MCF 10A (cell line): ENCODE data around the gene MED19. TPM values are rescaled to one million over a fixed set of nuclear protein-coding genes. Genes with fewer than 3 reads are reported as not detected.
A peak's percentile ranks its signal among the peaks of the same experiment; 100 is the strongest.
"Not testable (repeated sequence)": the region's sequence is repeated elsewhere in the genome, so short reads cannot be mapped to it uniquely, and the experiment has no call there.

Source experiments
- BruUV-seq: library from RNA; stranded (reverse); fragments of 400-500 nt; replicated peaks from 2 replicates; lab custom pipeline; 2021; lab: Mats Ljungman, UMichigan
- CTCF ChIA-PET: fragments of 300-600 bp; sonication (Branson Sonifier 250); formaldehyde crosslinking; extraction: SDS; loops from one replicate; lab custom pipeline; 2021; ENCODE audit warnings: antibody characterized with exemption, inconsistent platforms; lab: Yijun Ruan, JAX
- POLR2A ChIA-PET: fragments of 300-600, 350-650 bp; sonication (Branson Sonifier 250); formaldehyde crosslinking; extraction: SDS; loops from one replicate; lab custom pipeline; 2020; ENCODE audit warnings: antibody characterized with exemption, inconsistent platforms; lab: Yijun Ruan, JAX
- DNase-seq: peaks from one replicate; pipeline ENCODE4 v3.0.0-alpha.2; 2018; ENCODE audit not compliant: unreplicated experiment
- H3K27ac Mint-ChIP-seq: one replicate; pipeline ENCODE4 v1.8.0; 2022; ENCODE audit warnings: mild to moderate bottlenecking, low read depth, mixed read lengths; ENCODE audit not compliant: unreplicated experiment
- H3K27me3 Mint-ChIP-seq: one replicate; pipeline ENCODE4 v1.8.0; 2022; ENCODE audit warnings: mixed read lengths; ENCODE audit not compliant: insufficient read depth, unreplicated experiment
- H3K36me3 Mint-ChIP-seq: one replicate; pipeline ENCODE4 v1.8.0; 2022; ENCODE audit warnings: mild to moderate bottlenecking, moderate library complexity, mixed read lengths; ENCODE audit not compliant: insufficient read depth, unreplicated experiment
- H3K4me1 Mint-ChIP-seq: one replicate; pipeline ENCODE4 v1.8.0; 2022; ENCODE audit warnings: mixed read lengths; ENCODE audit not compliant: insufficient read depth, unreplicated experiment
- H3K4me3 Mint-ChIP-seq: one replicate; pipeline ENCODE4 v1.8.0; 2022; ENCODE audit warnings: mild to moderate bottlenecking, moderate library complexity, mixed read lengths; ENCODE audit not compliant: unreplicated experiment
- H3K9me3 Mint-ChIP-seq: one replicate; pipeline ENCODE4 v1.8.0; 2022; ENCODE audit warnings: mixed read lengths; ENCODE audit not compliant: unreplicated experiment
- CTCF ChIP-seq: fragments of 200-600 bp; IDR thresholded peaks from one replicate; pipeline ENCODE4 v1.8.0; 2022; ENCODE audit warnings: antibody characterized with exemption, mild to moderate bottlenecking; ENCODE audit not compliant: unreplicated experiment
- intact Hi-C: fragments of 100-400 bp; cut with micrococcal nuclease; formaldehyde crosslinking; loops from 2 replicates; pipeline ENCODE4 v1.14.1; 2022
- total RNA-seq: library from RNA; stranded (reverse); gene quantifications from 2 replicates; pipeline ENCODE4 v1.2.3, GENCODE V29; 2022

Gene MED19
- total RNA-seq, 1 experiment from 2014 or later = 32.3 TPM

- H3K9me3 Mint-ChIP-seq = no peaks in the 10 kb centered on the region
- TF ChIP-seq CTCF = no peak
- no peak overlapping the region for H3K27ac Mint-ChIP-seq
- no peaks in the 10 kb centered on the region for H3K4me1 Mint-ChIP-seq
- ChIA-PET CTCF (interaction anchor here (0.9 kb wide), 1 partner anchor 11 kb away, joined by 4 read pairs; no protein-coding TSS in a partner anchor), POLR2A (interaction anchor here (0.6 to 2.5 kb wide), 3 partner anchors 11 to 14 kb away, joined by 3 to 11 read pairs (median 3); partner anchors contain the start of genes MED19 and TMX2)
- no peak overlapping the region for H3K4me3 Mint-ChIP-seq
- H3K27me3 Mint-ChIP-seq = no peaks in the 10 kb centered on the region
- no peak for DNase-seq
- peaks cover 94% of the 10 kb centered on the region for H3K36me3 Mint-ChIP-seq
- intact Hi-C loops = no loop called here
- no TSS peak for BruUV-seq
Measured at GRCh38 chr11:57698843-57699365, 13.1 kb downstream of the MED19 start.

- H3K27me3 Mint-ChIP-seq, H3K4me1 Mint-ChIP-seq, DNase-seq, H3K27ac Mint-ChIP-seq, H3K9me3 Mint-ChIP-seq, BruUV-seq, POLR2A ChIA-PET, intact Hi-C loops, H3K4me3 Mint-ChIP-seq, CTCF ChIA-PET: not testable (repeated sequence)
- H3K36me3 Mint-ChIP-seq = peaks cover 95% of the 10 kb centered on the region
Measured at GRCh38 chr11:57690474-57690873, 21.5 kb downstream of the MED19 start.

- intact Hi-C loops = no loop called here
- CTCF ChIA-PET = interaction anchor here (0.6 to 1.5 kb wide), 2 partner anchors 69 to 154 kb away, joined by 3 to 4 read pairs; no protein-coding TSS in a partner anchor
- H3K4me3 Mint-ChIP-seq = no peak overlapping the region
- no peak for DNase-seq
- peaks cover 87% of the 10 kb centered on the region for H3K36me3 Mint-ChIP-seq
- POLR2A ChIA-PET = interaction anchor here (0.8 to 1.0 kb wide), 2 partner anchors 14 to 24 kb away, joined by 3 read pairs; no protein-coding TSS in a partner anchor
- no peaks in the 10 kb centered on the region for H3K9me3 Mint-ChIP-seq
- no peak overlapping the region for H3K27ac Mint-ChIP-seq
- no peaks in the 10 kb centered on the region for H3K27me3 Mint-ChIP-seq
- no TSS peak for BruUV-seq
- H3K4me1 Mint-ChIP-seq = peaks cover 6% of the 10 kb centered on the region
- no peak for TF ChIP-seq CTCF
Measured at GRCh38 chr11:57681168-57681567, 30.8 kb downstream of the MED19 start.

- BruUV-seq = no TSS peak
- peaks cover 9% of the 10 kb centered on the region for H3K4me1 Mint-ChIP-seq
- peaks cover 83% of the 10 kb centered on the region for H3K36me3 Mint-ChIP-seq
- no peaks in the 10 kb centered on the region for H3K27me3 Mint-ChIP-seq
- CTCF ChIA-PET = interaction anchor here (1.5 kb wide), 1 partner anchor 153 kb away, joined by 4 read pairs; no protein-coding TSS in a partner anchor
- intact Hi-C loops = no loop called here
- H3K4me3 Mint-ChIP-seq = no peak overlapping the region
- POLR2A ChIA-PET = interaction anchor here (0.8 to 1.8 kb wide), 2 partner anchors 14 to 24 kb away, joined by 3 to 7 read pairs; no protein-coding TSS in a partner anchor
- TF ChIP-seq CTCF = no peak
- no peaks in the 10 kb centered on the region for H3K9me3 Mint-ChIP-seq
- peak; percentile 35 for DNase-seq
- H3K27ac Mint-ChIP-seq = peak overlapping the region; percentile 7
Measured at GRCh38 chr11:57680552-57680874, 31.5 kb downstream of the MED19 start.
